Neuron (in vitro differentiated cells): ENCODE measurements around the gene ARHGAP25.

Experiments used
- H2AFZ ChIP-seq: one replicate; pipeline ENCODE4 v1.6.1; 2013; ENCODE audit warnings: low read depth, mild to moderate bottlenecking, inconsistent platforms, low read length, moderate library complexity
- H3K27me3 ChIP-seq: one replicate; pipeline ENCODE4 v1.6.1; 2013; ENCODE audit warnings: low read length; ENCODE audit not compliant: insufficient read depth
- H3K36me3 ChIP-seq: one replicate; pipeline ENCODE4 v1.6.1; 2013; ENCODE audit warnings: low read length; ENCODE audit not compliant: insufficient read depth
- H3K4me1 ChIP-seq: one replicate; pipeline ENCODE4 v1.6.1; 2013; ENCODE audit warnings: low read length; ENCODE audit not compliant: insufficient read depth
- H3K4me3 ChIP-seq: 2 replicates; pipeline ENCODE4 v1.5.1; 2013; ENCODE audit warnings: mild to moderate bottlenecking, low read length, moderate library complexity
- H3K9me3 ChIP-seq: one replicate; pipeline ENCODE4 v1.6.1; 2013; ENCODE audit warnings: low read length

ARHGAP25 gene

DNA sequence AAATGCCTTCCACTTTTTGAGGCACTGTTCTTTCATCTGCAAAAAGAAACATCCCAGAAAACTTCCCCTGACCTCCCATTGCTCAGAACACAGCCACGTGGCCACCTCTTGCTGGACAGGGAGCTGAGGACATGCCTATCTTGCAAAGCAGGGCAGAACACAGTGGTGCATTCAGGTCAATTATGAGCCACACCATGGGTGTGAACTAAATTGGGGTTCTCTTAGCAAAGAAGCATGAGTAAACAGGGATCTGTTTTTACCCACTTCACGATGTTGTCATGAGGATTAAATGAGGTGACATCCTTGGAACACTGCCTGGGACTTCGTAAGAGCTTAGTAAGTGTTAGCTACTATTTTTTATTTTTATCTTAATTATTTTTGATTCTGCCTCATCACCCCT is 111.5 kb downstream of the ARHGAP25 start:
- Histone ChIP-seq H3K27me3 (peaks cover 3% of the 10 kb centered on the region), H2AFZ (no peak overlapping the region), H3K36me3 (no peaks in the 10 kb centered on the region), H3K4me3 (no peak overlapping the region), H3K9me3 (no peaks in the 10 kb centered on the region), H3K4me1 (no peaks in the 10 kb centered on the region)

DNA sequence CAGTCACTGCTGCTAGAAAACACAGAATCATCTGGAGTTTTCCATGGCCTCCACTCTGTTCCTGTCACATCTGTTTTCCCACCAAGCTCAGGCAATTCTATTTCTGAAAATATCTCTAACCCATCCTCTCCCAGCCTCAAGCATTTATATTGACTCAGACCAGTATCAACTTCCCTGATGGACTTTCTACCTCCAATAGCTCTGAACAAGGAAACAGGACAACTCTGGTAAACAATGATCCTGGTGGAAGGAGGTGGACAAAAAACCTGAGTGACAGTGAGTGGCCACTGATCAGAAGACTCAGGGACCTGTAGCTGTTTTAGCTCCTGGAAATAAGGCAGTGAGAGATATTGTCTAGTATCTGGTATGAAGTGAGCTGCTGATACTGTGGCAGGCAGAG is 113.1 kb downstream of the ARHGAP25 start:
- H3K4me1 ChIP-seq, result no peaks in the 10 kb centered on the region
- H3K27me3 ChIP-seq, result peaks cover 3% of the 10 kb centered on the region
- no peaks in the 10 kb centered on the region for H3K9me3 ChIP-seq
- H3K4me3 ChIP-seq, result no peak overlapping the region
- H3K36me3 ChIP-seq, result no peaks in the 10 kb centered on the region
- H2AFZ ChIP-seq, result no peak overlapping the region

DNA sequence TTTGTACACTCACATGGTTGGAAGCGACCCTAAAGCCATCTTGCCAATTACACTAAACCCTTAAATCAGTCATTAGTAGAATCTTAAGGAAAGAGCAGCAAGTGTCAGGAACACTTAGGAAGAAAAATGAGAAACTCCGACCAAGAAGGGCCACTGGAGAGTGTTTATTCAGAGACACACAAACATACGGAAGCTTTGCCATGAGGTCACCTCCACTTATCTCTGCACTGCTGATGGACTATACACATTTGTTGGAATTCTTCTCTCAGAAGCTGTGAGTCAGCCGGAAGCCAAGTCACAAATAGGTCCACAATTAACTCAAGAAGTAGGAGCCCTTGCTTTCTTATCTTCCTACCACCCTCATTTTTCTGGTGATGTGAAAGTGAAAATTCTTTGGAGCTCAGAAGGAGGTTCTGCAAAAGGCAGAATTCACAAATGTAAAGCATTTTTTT is 115.0 kb downstream of the ARHGAP25 start:
- Histone ChIP-seq H3K27me3 (peaks cover 3% of the 10 kb centered on the region), H2AFZ (no peak overlapping the region), H3K9me3 (no peaks in the 10 kb centered on the region), H3K4me3 (no peak overlapping the region), H3K4me1 (no peaks in the 10 kb centered on the region), H3K36me3 (no peaks in the 10 kb centered on the region)

DNA sequence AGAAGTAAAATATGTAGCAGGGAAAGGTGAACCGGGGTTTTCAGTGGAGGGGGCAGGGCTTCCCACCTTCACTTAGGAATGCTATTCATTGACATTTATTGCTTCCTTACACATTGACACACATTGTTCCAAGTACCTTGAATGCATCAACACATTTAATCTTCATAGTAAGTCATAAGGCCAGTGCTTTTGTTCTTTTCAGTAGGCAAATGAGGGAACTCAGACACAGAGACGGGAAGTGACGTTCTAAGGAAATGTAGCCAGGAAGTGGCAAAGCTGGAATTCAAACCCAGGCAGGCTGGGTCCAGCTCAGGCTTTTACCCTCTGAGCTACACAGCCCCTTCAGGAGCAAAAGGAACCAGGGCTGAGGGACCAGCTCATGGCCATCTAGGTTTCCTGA is 115.9 kb downstream of the ARHGAP25 start:
- H3K4me1 ChIP-seq, result no peaks in the 10 kb centered on the region
- no peak overlapping the region for H2AFZ ChIP-seq
- H3K9me3 ChIP-seq, result no peaks in the 10 kb centered on the region
- H3K36me3 ChIP-seq, result no peaks in the 10 kb centered on the region
- H3K27me3 ChIP-seq, result peaks cover 3% of the 10 kb centered on the region
- no peak overlapping the region for H3K4me3 ChIP-seq

DNA sequence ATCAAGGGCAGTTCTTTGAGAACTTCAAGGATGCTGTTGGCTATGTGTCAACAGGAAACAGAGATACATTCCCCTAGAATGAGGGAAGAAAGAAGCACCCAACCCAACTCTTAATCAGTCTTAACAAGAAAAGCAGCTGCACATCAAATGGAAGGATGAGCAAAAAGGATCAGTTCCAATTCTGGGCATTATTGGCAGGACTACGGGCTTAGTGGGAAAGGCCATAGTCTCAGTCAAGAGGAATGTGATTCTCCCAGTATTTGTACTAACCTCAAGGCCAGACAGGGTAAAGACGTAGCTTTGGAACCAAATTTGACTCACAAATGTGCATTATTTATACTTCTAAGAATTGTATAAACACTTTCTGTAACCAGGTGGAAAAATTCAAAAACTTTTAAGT is 118.4 kb downstream of the ARHGAP25 start:
- no peaks in the 10 kb centered on the region for H3K27me3 ChIP-seq
- no peak overlapping the region for H2AFZ ChIP-seq
- no peaks in the 10 kb centered on the region for H3K36me3 ChIP-seq
- no peak overlapping the region for H3K4me3 ChIP-seq
- no peaks in the 10 kb centered on the region for H3K4me1 ChIP-seq
- H3K9me3 ChIP-seq, result no peaks in the 10 kb centered on the region

DNA sequence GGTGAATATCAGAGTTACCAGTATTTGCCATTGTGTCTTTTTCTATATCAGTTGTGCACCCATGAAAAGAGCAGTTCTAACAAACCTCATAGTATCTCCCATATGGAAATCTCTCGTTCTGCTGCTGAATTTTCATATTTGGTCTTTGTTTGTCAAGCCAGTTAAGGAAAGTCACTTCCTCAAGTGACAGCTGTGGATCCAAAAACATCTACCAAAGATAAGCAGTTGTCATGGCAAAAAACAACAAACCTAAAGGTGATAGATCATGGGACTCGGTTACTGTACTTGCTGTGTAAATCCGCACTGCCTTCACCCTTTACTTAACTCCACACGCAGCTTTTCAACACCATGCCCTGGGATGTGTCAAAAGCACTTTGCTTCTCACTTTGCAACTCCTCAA is 119.3 kb downstream of the ARHGAP25 start:
- H3K9me3 ChIP-seq, result no peaks in the 10 kb centered on the region
- H3K4me1 ChIP-seq, result no peaks in the 10 kb centered on the region
- no peak overlapping the region for H3K4me3 ChIP-seq
- no peaks in the 10 kb centered on the region for H3K36me3 ChIP-seq
- no peaks in the 10 kb centered on the region for H3K27me3 ChIP-seq
- H2AFZ ChIP-seq, result no peak overlapping the region

DNA sequence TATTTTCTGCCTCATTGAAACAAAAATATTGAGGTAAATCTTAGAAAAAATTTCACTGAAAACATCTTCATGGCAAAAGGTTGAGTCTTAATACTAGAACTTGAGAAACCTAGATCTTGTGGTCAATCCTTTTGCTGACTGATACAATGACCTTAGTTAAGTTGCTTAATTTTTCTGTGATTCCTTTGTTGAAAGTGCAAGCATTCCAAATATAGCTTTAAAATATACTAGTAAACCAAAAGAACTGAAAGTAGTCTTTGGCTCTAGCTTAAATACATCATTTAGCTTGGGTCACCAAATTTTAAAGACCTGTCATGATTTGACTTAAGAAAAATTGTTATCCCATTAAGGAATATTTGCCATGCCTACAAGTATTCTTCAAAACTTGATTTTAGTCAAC is 119.9 kb downstream of the ARHGAP25 start:
- Histone ChIP-seq H2AFZ (no peak overlapping the region), H3K9me3 (no peaks in the 10 kb centered on the region), H3K27me3 (no peaks in the 10 kb centered on the region), H3K4me3 (no peak overlapping the region), H3K4me1 (no peaks in the 10 kb centered on the region), H3K36me3 (no peaks in the 10 kb centered on the region)

DNA sequence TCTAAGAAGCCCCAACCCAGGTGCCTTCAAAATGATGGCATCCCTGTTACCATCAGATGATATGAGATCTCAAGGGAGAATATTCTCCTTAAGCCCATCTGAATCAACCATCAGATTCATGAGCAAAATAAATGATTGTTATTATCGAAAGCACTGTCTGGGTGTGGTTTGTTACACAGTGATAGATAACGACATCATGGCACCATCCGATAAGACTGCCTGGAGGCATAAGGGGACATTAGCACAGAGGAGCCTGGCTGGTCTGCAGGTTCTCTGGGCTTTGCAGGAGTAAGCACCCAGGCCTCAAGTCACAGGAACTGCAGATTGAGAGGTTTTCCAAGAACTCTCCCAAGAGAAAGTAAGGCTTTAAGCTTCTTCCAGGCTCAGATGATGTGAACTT is 120.9 kb downstream of the ARHGAP25 start:
- Histone ChIP-seq H2AFZ (no peak overlapping the region), H3K36me3 (no peaks in the 10 kb centered on the region), H3K4me1 (no peaks in the 10 kb centered on the region)

DNA sequence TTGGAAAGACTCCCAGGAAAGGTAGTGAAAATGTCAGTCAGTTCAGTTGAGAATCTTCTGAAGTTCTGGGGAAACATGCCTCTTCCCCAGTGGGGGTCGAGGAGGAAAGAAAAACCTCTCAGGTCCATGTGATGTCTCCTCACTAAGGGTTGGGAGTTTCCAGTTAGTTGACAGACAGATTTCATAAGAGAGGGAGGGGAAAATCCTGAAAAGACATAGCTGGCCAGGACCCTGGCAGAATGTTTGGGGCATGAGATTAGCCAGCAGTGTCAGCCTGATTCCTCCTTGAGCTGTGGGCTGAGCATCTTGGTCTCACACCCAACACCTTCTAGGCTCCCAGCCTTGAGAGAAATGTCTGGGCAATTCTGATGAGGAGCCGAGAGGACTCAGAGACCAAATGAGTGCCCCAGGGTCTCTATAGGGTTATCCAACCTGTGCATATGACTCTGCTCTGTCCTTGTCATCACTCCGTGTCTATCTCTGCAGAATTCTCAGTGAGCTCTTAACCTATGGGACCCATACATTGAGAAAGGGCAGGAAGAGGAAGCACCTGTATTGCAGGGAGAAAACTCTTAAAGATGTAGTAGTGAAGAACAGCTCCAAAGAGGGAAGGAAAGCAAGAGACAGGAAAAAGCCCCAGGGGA is 122.7 kb downstream of the ARHGAP25 start:
- Histone ChIP-seq H3K4me1 (no peaks in the 10 kb centered on the region), H3K4me3 (no peak overlapping the region), H3K27me3 (no peaks in the 10 kb centered on the region), H2AFZ (no peak overlapping the region), H3K9me3 (no peaks in the 10 kb centered on the region), H3K36me3 (no peaks in the 10 kb centered on the region)

More for the DNA sequence above, 120.9 kb downstream of the ARHGAP25 start:
- Histone ChIP-seq H3K9me3 (no peaks in the 10 kb centered on the region), H3K27me3 (no peaks in the 10 kb centered on the region), H3K4me3 (no peak overlapping the region)

DNA sequence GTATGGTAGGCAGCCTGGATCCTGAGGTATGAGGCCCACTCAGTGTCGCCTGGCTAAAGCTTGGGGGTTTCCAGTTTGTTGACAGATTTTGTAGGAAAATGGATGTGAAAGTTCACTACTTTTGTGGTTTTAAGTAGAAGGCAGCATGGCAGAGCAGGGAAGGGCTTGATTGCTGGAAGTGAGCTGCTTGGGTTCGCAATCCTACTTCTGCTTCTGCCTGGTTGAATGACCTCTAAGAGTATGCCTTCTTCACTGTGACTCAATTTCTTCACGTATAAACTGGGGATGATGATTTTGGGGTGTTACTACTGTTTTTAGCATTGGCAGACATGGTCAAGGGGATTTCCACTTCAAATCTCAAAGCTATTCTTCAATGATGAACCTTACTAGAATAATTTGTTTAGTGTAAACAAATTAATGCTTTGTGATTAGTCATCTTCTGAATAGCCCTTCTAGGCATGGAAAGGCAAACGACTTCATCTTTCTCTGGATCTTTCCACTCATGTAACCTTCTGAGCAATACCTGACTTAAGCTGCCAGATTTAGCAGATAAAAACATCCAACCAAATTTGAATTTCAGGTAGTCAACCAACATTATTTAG is 123.3 kb downstream of the ARHGAP25 start:
- no peak overlapping the region for H3K4me3 ChIP-seq
- no peaks in the 10 kb centered on the region for H3K4me1 ChIP-seq
- no peaks in the 10 kb centered on the region for H3K27me3 ChIP-seq
- no peaks in the 10 kb centered on the region for H3K9me3 ChIP-seq
- H3K36me3 ChIP-seq, result no peaks in the 10 kb centered on the region
- H2AFZ ChIP-seq, result no peak overlapping the region

DNA sequence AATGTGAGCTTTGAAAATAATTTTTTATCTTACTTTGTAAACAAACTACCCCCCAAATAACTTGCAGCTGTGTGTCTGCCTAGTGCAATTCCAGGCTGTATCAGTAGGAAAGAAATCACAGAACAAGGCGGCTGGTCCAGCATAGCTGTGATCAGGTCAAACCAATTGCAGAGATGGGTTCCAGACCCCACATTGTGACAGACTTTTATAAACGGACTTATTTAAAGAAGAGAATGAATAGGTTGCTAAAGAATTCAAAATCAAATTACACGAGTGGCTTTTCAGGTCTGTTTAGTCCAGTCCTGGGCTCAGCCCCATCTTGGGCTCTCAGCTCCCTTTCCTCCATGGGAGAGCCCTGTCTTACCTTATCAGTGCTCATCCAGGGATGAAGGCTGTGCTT is 125.5 kb downstream of the ARHGAP25 start:
- H3K4me3 ChIP-seq, result no peak overlapping the region
- H2AFZ ChIP-seq, result no peak overlapping the region
- no peaks in the 10 kb centered on the region for H3K9me3 ChIP-seq
- no peaks in the 10 kb centered on the region for H3K36me3 ChIP-seq
- no peaks in the 10 kb centered on the region for H3K4me1 ChIP-seq
- H3K27me3 ChIP-seq, result no peaks in the 10 kb centered on the region

DNA sequence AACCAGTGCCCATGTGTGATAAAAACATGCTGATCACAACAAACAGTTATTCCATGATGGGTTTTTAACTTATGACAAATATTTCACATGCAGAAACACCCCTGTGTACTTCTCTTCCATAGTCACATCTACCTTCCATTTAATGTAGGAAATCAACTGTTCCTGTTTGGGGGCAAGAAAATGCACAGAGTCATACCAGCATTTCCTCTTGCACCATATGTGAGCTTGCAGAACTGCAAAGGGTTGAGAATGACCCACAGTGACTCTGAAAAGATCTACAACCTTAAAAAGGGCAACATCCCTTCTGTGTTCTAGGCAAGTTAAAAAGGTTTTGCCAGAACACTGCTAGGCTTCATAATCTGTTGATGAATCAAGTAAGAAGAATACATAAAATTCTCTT is 126.7 kb downstream of the ARHGAP25 start:
- Histone ChIP-seq H3K27me3 (no peaks in the 10 kb centered on the region), H3K36me3 (no peaks in the 10 kb centered on the region), H2AFZ (no peak overlapping the region), H3K4me1 (no peaks in the 10 kb centered on the region), H3K4me3 (no peak overlapping the region), H3K9me3 (no peaks in the 10 kb centered on the region)

DNA sequence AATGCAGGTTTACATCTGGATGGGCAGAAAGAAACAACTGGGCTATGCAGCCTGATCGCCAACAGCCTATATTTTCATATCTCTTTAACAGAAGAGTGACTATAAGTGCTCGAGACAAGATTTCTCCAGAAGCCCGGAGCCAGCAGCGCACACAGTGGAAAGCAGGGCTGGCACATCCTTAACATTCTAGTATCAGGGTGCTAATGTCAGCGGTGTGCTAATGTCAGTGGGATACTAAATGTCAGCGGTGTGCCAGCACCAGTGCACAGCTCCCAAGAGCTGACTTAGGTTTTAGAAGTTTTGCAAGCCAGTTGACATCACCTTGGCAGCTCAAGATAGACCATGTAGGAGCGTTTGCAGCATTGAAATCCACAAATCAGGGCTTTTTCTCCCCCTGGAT is 128.3 kb downstream of the ARHGAP25 start:
- Histone ChIP-seq H3K27me3 (no peaks in the 10 kb centered on the region), H2AFZ (no peak overlapping the region)

DNA sequence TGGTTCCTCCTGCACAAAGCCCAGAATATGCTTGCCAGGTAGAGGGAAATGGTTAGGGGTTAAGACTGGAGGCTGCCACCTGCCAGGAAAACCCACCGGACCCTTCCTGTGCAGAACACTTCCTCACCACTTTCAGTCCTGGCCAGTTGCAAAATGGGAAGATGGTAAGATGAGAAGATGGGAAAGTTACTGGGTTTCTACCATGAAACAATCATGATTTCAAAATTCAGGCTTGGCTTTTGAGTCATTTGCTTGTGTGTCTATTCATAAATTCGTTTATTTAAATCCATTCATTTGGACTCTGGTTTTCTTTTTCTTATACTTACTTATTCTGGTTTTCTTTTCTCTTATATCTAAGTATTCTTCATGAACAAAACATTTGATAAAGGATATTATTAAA is 129.4 kb downstream of the ARHGAP25 start:
- Histone ChIP-seq H3K4me1 (no peaks in the 10 kb centered on the region), H2AFZ (no peak overlapping the region), H3K36me3 (no peaks in the 10 kb centered on the region), H3K4me3 (no peak overlapping the region), H3K27me3 (no peaks in the 10 kb centered on the region), H3K9me3 (no peaks in the 10 kb centered on the region)

More for the DNA sequence above, 128.3 kb downstream of the ARHGAP25 start:
- no peaks in the 10 kb centered on the region for H3K36me3 ChIP-seq
- H3K9me3 ChIP-seq, result no peaks in the 10 kb centered on the region
- no peaks in the 10 kb centered on the region for H3K4me1 ChIP-seq
- H3K4me3 ChIP-seq, result no peak overlapping the region
